OCI-LY1 (cell line): ENCODE results near the gene CCT3.

Experiments
- CTCF ChIP-seq: fragments of 200-600 bp; sonication (generic), shearing (Covaris generic); IDR thresholded peaks from 2 replicates; pipeline ENCODE4 v1.5.1; 2017; ENCODE audit warnings: mild to moderate bottlenecking, antibody characterized with exemption, low read length, moderate library complexity, mixed read lengths
- EZH2 ChIP-seq: fragments of 200-600 bp; sonication (generic), shearing (Covaris generic); IDR thresholded peaks from 2 replicates; pipeline ENCODE4 v1.8.0; 2017; ENCODE audit warnings: borderline replicate concordance, mixed run types, mild to moderate bottlenecking, antibody characterized with exemption, low read length, moderate library complexity, mixed read lengths

- TF ChIP-seq CTCF (no peak), EZH2 (no peak)
These were observed 77.2 kb downstream of the CCT3 start for GRCh38 chr1:156260896-156261295.
